CD14-positive monocyte (primary cell): ENCODE measurements around the gene C12orf54. TPM values are rescaled to one million over a fixed set of nuclear protein-coding genes. Genes with fewer than 3 reads are reported as not detected.
"Not testable (repeated sequence)": the region's sequence is repeated elsewhere in the genome, so short reads cannot be mapped to it uniquely, and the experiment has no call there.

Experiments
- DNase-seq, 3 donors: peaks; one replicate each; pipeline ENCODE4 v3.0.0-alpha.2; 2011 to 2022
- H2AFZ ChIP-seq: 2 replicates; pipeline ENCODE4 v1.6.0; 2012; ENCODE audit warnings: mild to moderate bottlenecking, low read depth, low read length, inconsistent platforms; ENCODE audit not compliant: insufficient read depth, poor library complexity, severe bottlenecking
- H3K27ac ChIP-seq, 2 donors: 1 replicate in 1 of 2; 2 replicates in 1 of 2; pipeline ENCODE4 v1.5.1; 2012 to 2013; ENCODE audit warnings: low read length in 2 of 2, control low read depth in 1 of 2, inconsistent platforms in 1 of 2, low read depth in 1 of 2, mild to moderate bottlenecking in 1 of 2
- H3K27me3 ChIP-seq, 2 donors: one replicate each; pipeline versions ENCODE4 v1.6.0 to v1.6.1; 2011 to 2013; ENCODE audit warnings: low read length in 2 of 2; ENCODE audit not compliant: control insufficient read depth in 2 of 2, insufficient read depth in 2 of 2
- H3K36me3 ChIP-seq, 2 donors: replicated peaks in 1 of 2; 1 replicate in 1 of 2; 2 replicates in 1 of 2; pipeline versions ENCODE4 v1.5.1 to v1.6.1; 2012 to 2013; ENCODE audit warnings: low read length in 2 of 2, control low read depth in 1 of 2, inconsistent platforms in 1 of 2, mild to moderate bottlenecking in 1 of 2; ENCODE audit not compliant: insufficient read depth in 2 of 2, control insufficient read depth in 1 of 2
- H3K4me1 ChIP-seq, 2 donors: 1 replicate in 1 of 2; 2 replicates in 1 of 2; pipeline versions ENCODE4 v1.5.1 to v1.6.1; 2012 to 2013; ENCODE audit warnings: low read length in 2 of 2, control low read depth in 1 of 2, inconsistent platforms in 1 of 2, mild to moderate bottlenecking in 1 of 2, moderate library complexity in 1 of 2; ENCODE audit not compliant: insufficient read depth in 2 of 2, control insufficient read depth in 1 of 2
- H3K4me2 ChIP-seq: replicated peaks from 2 replicates; pipeline ENCODE3; 2012; ENCODE audit warnings: low read length, moderate library complexity, mild to moderate bottlenecking; ENCODE audit not compliant: poor library complexity, severe bottlenecking; ENCODE audit errors: extremely low read depth
- H3K4me3 ChIP-seq, 3 experiments: fragments of 200-600 bp in 1 of 3; sonication (generic) in 1 of 3; replicated peaks in 1 of 3; 1 replicate in 2 of 3; 2 replicates in 1 of 3; pipeline ENCODE4 v1.5.1; 2011 to 2013; ENCODE audit warnings: low read length in 3 of 3, mild to moderate bottlenecking in 3 of 3, control low read depth in 2 of 3, low read depth in 2 of 3, inconsistent platforms in 1 of 3, moderate library complexity in 1 of 3
- H3K79me2 ChIP-seq: 2 replicates; pipeline ENCODE4 v1.6.0; 2012; ENCODE audit warnings: mild to moderate bottlenecking, control low read depth, inconsistent platforms, low read length, moderate library complexity; ENCODE audit not compliant: insufficient read depth
- H3K9ac ChIP-seq: 2 replicates; pipeline ENCODE4 v1.6.0; 2017; ENCODE audit warnings: low read length, mild to moderate bottlenecking; ENCODE audit not compliant: insufficient read depth, poor library complexity, severe bottlenecking
- H3K9me3 ChIP-seq, 2 donors: replicated peaks in 1 of 2; 1 replicate in 1 of 2; 2 replicates in 1 of 2; pipeline versions ENCODE4 v1.5.1 to v1.6.1; 2012 to 2013; ENCODE audit warnings: low read length in 2 of 2, control low read depth in 1 of 2; ENCODE audit not compliant: control insufficient read depth in 1 of 2, insufficient read depth in 1 of 2
- H4K20me1 ChIP-seq: 2 replicates; pipeline ENCODE4 v1.6.0; 2012; ENCODE audit warnings: mild to moderate bottlenecking, low read length, control low read depth, moderate library complexity; ENCODE audit not compliant: insufficient read depth
- H3K27ac Mint-ChIP-seq, 7 donors: one replicate each; pipeline ENCODE4 v1.8.0; 2020; ENCODE audit warnings: mild to moderate bottlenecking in 7 of 7, mixed read lengths in 7 of 7, moderate library complexity in 6 of 7, inconsistent platforms in 2 of 7
- H3K27me3 Mint-ChIP-seq, 3 donors: one replicate each; pipeline ENCODE4 v1.8.0; 2021 to 2022; ENCODE audit warnings: low read depth in 3 of 3, mild to moderate bottlenecking in 3 of 3, mixed read lengths in 3 of 3, moderate library complexity in 3 of 3, inconsistent platforms in 1 of 3
- H3K36me3 Mint-ChIP-seq, 2 donors: one replicate each; pipeline ENCODE4 v1.8.0; 2020; ENCODE audit warnings: mixed read lengths in 2 of 2, inconsistent platforms in 1 of 2, mild to moderate bottlenecking in 1 of 2
- H3K4me1 Mint-ChIP-seq: one replicate; pipeline ENCODE4 v1.8.0; 2020; ENCODE audit warnings: mild to moderate bottlenecking, mixed read lengths
- H3K4me3 Mint-ChIP-seq, 2 donors: one replicate each; pipeline ENCODE4 v1.8.0; 2020; ENCODE audit warnings: mild to moderate bottlenecking in 2 of 2, mixed read lengths in 2 of 2, moderate library complexity in 1 of 2
- H3K9me3 Mint-ChIP-seq, 7 donors: one replicate each; pipeline ENCODE4 v1.8.0; 2020 to 2022; ENCODE audit warnings: mixed read lengths in 7 of 7, mild to moderate bottlenecking in 6 of 7, moderate library complexity in 6 of 7, inconsistent platforms in 2 of 7
- WGBS: methylation state at CpG from one replicate; pipeline ENCODE4 v1.1.5; 2013; ENCODE audit warnings: missing lambda C conversion rate; ENCODE audit not compliant: insufficient coverage; 5-methylcytosine and 5-hydroxymethylcytosine counted together
- intact Hi-C, 2 donors: fragments of 100-400 bp; cut with micrococcal nuclease; formaldehyde crosslinking; loops; one replicate each; pipeline versions ENCODE4 v1.15.0 to v1.15.1; 2023
- polyA plus RNA-seq, 3 donors: library from polyadenylated mRNA; depleted of rRNA in 1 of 3; unstranded in 2 of 3; stranded (reverse) in 1 of 3; fragments of 300-500 nt in 2 of 3; fragments of >200 nt in 1 of 3; fragmentation: Illumina TruSeq in 2 of 3; gene quantifications; 1 replicate in 2 of 3; 2 replicates in 1 of 3; pipeline ENCODE4 v1.2.3, GENCODE V29; 2012 to 2021
- TF ChIP-seq, protein P1 (sequence below): fragments of 200-600 bp; IDR thresholded peaks from one replicate; pipeline ENCODE4 v1.8.0; 2022; ENCODE audit warnings: antibody characterized with exemption, mild to moderate bottlenecking

Gene C12orf54
- polyA plus RNA-seq, 3 donors = not detected

DNA sequence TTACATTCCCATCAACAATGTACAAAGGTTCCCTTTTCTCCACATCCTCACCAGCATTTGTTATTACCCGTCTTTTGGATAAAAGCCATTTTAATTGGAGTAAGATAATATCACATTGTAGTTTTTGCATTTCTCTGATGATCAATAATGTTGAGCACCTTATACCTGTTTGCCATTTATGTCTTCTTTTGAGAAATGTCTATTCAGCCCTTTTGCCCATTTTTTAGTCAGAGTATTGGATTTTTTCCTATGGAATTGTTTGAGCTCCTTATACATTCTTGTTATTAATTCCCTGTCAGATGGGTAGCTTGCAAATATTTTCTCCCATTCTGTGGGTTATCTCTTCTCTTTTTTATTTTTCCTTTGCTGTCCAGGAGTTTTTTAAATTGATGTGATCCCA, 32.4 kb downstream of the C12orf54 start:
- Histone ChIP-seq H3K27ac (no peak overlapping the region), H3K9me3 (no peaks in the 10 kb centered on the region), H3K4me1 (no peaks in the 10 kb centered on the region), H3K79me2 (no peaks in the 10 kb centered on the region), H4K20me1 (no peaks in the 10 kb centered on the region), H3K27me3 (peaks cover 0 to 2% of the 10 kb centered on the region in 2 donors), H2AFZ (no peak overlapping the region), H3K4me3 (no peak overlapping the region), H3K4me2 (no peak overlapping the region), H3K9ac (no peak overlapping the region), H3K36me3 (no peaks in the 10 kb centered on the region)
- H3K9me3 Mint-ChIP-seq = peaks cover 0 to 12% (median 3%) of the 10 kb centered on the region in 7 donors
- no peak overlapping the region for H3K27ac Mint-ChIP-seq
- H3K36me3 Mint-ChIP-seq = no peaks in the 10 kb centered on the region
- DNase-seq = no peak
- TF ChIP-seq, protein P1, sequence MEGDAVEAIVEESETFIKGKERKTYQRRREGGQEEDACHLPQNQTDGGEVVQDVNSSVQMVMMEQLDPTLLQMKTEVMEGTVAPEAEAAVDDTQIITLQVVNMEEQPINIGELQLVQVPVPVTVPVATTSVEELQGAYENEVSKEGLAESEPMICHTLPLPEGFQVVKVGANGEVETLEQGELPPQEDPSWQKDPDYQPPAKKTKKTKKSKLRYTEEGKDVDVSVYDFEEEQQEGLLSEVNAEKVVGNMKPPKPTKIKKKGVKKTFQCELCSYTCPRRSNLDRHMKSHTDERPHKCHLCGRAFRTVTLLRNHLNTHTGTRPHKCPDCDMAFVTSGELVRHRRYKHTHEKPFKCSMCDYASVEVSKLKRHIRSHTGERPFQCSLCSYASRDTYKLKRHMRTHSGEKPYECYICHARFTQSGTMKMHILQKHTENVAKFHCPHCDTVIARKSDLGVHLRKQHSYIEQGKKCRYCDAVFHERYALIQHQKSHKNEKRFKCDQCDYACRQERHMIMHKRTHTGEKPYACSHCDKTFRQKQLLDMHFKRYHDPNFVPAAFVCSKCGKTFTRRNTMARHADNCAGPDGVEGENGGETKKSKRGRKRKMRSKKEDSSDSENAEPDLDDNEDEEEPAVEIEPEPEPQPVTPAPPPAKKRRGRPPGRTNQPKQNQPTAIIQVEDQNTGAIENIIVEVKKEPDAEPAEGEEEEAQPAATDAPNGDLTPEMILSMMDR = no peak
- intact Hi-C loops = no loop called here
- no peak overlapping the region for H3K4me3 Mint-ChIP-seq
- H3K4me1 Mint-ChIP-seq = no peaks in the 10 kb centered on the region
- WGBS = no CpG with 5 or more reads among the region's 1 CpG
- H3K27me3 Mint-ChIP-seq = peaks cover 0 to 6% (median 3%) of the 10 kb centered on the region in 3 donors

DNA sequence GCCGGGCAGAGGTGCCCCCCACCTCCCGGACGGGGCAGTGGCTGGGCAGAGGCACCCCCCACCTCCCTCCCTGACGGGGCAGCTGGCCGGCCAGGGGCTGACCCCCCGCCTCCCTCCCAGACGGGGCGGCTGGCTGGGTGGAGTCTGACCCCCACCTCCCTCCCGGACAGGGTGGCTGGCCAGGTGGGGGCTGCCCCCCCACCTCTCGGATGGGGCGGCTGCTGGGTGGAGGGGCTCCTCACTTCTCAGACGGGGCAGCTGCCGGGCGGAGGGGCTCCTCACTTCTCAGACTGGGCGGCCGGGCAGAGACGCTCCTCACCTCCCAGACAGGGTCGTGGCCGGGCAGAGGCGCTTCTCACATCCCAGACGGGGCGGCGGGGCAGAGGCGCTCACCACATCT, 38.1 kb downstream of the C12orf54 start:
- H3K4me2 ChIP-seq, H3K4me3 ChIP-seq, H3K4me1 Mint-ChIP-seq, H3K27me3 ChIP-seq, H3K4me3 Mint-ChIP-seq, intact Hi-C loops, H3K4me1 ChIP-seq, H3K36me3 Mint-ChIP-seq, H2AFZ ChIP-seq, H3K9ac ChIP-seq, H3K36me3 ChIP-seq, H3K79me2 ChIP-seq, H3K27ac ChIP-seq, H3K27me3 Mint-ChIP-seq, H4K20me1 ChIP-seq, H3K9me3 ChIP-seq, DNase-seq, H3K27ac Mint-ChIP-seq: not testable (repeated sequence)
- H3K9me3 Mint-ChIP-seq = peaks cover 0 to 13% (median 0%) of the 10 kb centered on the region in 7 donors
- 91% methylated on average over 12 of the region's 24 CpGs for WGBS
